ENCODE measurements around the gene CTRB2.

DNA sequence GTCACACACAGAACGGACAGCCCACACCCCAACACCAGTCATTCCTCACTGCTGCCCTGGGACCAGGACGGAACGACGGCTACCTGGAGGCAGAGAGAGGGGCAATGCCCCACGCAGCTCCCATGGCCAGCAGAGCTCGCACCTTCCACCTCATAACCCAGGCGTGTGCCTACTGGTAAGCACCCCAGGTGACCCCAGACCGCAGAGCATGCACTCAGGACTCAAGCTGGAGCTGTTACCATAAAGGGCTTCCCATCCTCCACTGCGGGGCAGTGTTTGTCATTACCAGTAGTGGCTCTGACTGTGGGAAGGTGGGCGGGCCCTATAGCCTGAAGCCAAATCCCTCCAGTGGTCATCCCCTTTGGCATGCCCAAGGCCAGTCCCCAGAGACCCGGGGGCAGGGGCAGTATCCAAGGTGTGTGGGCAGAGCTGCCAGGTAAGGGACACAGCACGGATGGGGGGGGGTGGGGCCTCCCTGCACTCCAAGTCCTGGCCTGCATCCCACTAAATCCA is 49.2 kb upstream of the CTRB2 start:
- 0 out of 2 replicates have a peak, but pooled peaks have one; percentile 11 for TF ChIP-seq CTCF (tag by site-specific recombination; IDR thresholded peaks at IDR 0.05)
- TF ChIP-seq ZBTB17 (tag by site-specific recombination; IDR thresholded peaks at IDR 0.05) = no peak
- TF ChIP-seq ZNF645 (tag by site-specific recombination; IDR thresholded peaks at IDR 0.05) = no peak
- TF ChIP-seq, protein P1, sequence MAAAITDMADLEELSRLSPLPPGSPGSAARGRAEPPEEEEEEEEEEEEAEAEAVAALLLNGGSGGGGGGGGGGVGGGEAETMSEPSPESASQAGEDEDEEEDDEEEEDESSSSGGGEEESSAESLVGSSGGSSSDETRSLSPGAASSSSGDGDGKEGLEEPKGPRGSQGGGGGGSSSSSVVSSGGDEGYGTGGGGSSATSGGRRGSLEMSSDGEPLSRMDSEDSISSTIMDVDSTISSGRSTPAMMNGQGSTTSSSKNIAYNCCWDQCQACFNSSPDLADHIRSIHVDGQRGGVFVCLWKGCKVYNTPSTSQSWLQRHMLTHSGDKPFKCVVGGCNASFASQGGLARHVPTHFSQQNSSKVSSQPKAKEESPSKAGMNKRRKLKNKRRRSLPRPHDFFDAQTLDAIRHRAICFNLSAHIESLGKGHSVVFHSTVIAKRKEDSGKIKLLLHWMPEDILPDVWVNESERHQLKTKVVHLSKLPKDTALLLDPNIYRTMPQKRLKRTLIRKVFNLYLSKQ (tag by site-specific recombination; IDR thresholded peaks at IDR 0.05; ENCODE audit: borderline replicate concordance) = no peak
- TF ChIP-seq, protein P2, sequence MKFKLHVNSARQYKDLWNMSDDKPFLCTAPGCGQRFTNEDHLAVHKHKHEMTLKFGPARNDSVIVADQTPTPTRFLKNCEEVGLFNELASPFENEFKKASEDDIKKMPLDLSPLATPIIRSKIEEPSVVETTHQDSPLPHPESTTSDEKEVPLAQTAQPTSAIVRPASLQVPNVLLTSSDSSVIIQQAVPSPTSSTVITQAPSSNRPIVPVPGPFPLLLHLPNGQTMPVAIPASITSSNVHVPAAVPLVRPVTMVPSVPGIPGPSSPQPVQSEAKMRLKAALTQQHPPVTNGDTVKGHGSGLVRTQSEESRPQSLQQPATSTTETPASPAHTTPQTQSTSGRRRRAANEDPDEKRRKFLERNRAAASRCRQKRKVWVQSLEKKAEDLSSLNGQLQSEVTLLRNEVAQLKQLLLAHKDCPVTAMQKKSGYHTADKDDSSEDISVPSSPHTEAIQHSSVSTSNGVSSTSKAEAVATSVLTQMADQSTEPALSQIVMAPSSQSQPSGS (tag by site-specific recombination; IDR thresholded peaks at IDR 0.05; ENCODE audit: low read depth) = no peak
- no peak for TF ChIP-seq REST (tag by site-specific recombination; IDR thresholded peaks at IDR 0.05)
- TF ChIP-seq ZNF10 (tag by site-specific recombination; IDR thresholded peaks at IDR 0.05) = no peak
- no peak for TF ChIP-seq ZNF549 (tag by site-specific recombination; IDR thresholded peaks at IDR 0.05)
- TF ChIP-seq MYNN (tag by site-specific recombination; IDR thresholded peaks at IDR 0.05; ENCODE audit: borderline replicate concordance) = no peak

All from HEK293 (cell line).